Measurements from ENCODE around the gene ABCG1. TPM values are rescaled to one million over a fixed set of nuclear protein-coding genes. Genes with fewer than 3 reads are reported as not detected.

The ABCG1 gene
- total and polyA plus RNA-seq, 2 experiments from 2014 or later = 1.3 to 4.4 TPM

- peaks cover 12% of the 10 kb centered on the region for H3K27me3 Mint-ChIP-seq (ENCODE audit: insufficient read depth, low read depth, poor library complexity)
Measured at GRCh38 chr21:42278451-42279149, 59.7 kb downstream of the ABCG1 start.

More at GRCh38 chr21:42278451-42279149, 59.7 kb downstream of the ABCG1 start:
- Histone ChIP-seq H3K79me2 (replicated peaks; ENCODE audit: insufficient read depth) (no peaks in the 10 kb centered on the region), H3K4me3 (no peak overlapping the region), H3F3A (replicated peaks; ENCODE audit: low read depth) (no peaks in the 10 kb centered on the region), H3K36me3 (ENCODE audit: insufficient read depth) (no peaks in the 10 kb centered on the region), H3K4me2 (no peak overlapping the region), H4K20me1 (replicated peaks; ENCODE audit: insufficient read depth) (no peaks in the 10 kb centered on the region), H3K9me2 (ENCODE audit: insufficient read depth) (no peaks in the 10 kb centered on the region), H3K4me1 (ENCODE audit: insufficient read depth) (no peaks in the 10 kb centered on the region), H3K27me3 (ENCODE audit: insufficient read depth) (no peaks in the 10 kb centered on the region), H2AFZ (no peak overlapping the region), H3K27ac (ENCODE audit: low read depth) (no peak overlapping the region)
- no peaks in the 10 kb centered on the region for H3K9me3 Mint-ChIP-seq
- no peak for TF ChIP-seq STAT1 (IDR thresholded peaks at IDR 0.05; ENCODE audit: unreplicated experiment)
- TF ChIP-seq EZH2phosphoT487 (IDR thresholded peaks at IDR 0.05; ENCODE audit: unreplicated experiment) = no peak
- TF ChIP-seq ZNF114 (CRISPR knock-in tag; IDR thresholded peaks at IDR 0.05) = no peak
- no peak for TF ChIP-seq ZNF462 (CRISPR knock-in tag; IDR thresholded peaks at IDR 0.05)
- no peak for TF ChIP-seq ZNF331 (CRISPR knock-in tag; IDR thresholded peaks at IDR 0.05; ENCODE audit: low read depth)
- TF ChIP-seq CTCF (conservative IDR thresholded peaks at IDR 0.05; ENCODE audit: low read depth in 2 of 2) = no peak
- no peak for DNase-seq (ENCODE audit: low spot score)
- ATAC-seq = no peak
- no peaks in the 10 kb centered on the region for H3K36me3 Mint-ChIP-seq (ENCODE audit: low read depth)
- no peaks in the 10 kb centered on the region; the same call in 2 of the 3 replicates for H3K4me1 Mint-ChIP-seq
- no peak overlapping the region for H3K27ac Mint-ChIP-seq
- H3K4me3 Mint-ChIP-seq = no peak overlapping the region

Data from GM23338 (cell line).